Raji (cell line): ENCODE measurements around the gene GPR183.

Source experiments
- POLR2A ChIP-seq: IDR thresholded peaks from 2 replicates; pipeline ENCODE4 v1.6.1; 2011; ENCODE audit warnings: low read depth, low read length, control low read depth; ENCODE audit not compliant: insufficient read depth

The GPR183 gene

GRCh38 chr13:99307247-99307646 lies at the start of gene GPR183:
TSS of gene GPR183 (minus strand) at chr13:99307399. CDS start at chr13:99296145, 11,254 bp downstream.
- no peak for TF ChIP-seq POLR2A

GRCh38 chr13:99356262-99357091 lies 49.3 kb upstream of the GPR183 start:
- TF ChIP-seq POLR2A: no peak

GRCh38 chr13:99356012-99356261 lies 48.7 kb upstream of the GPR183 start:
- no peak for TF ChIP-seq POLR2A

- no peak for TF ChIP-seq POLR2A
These were observed 48.2 kb upstream of the GPR183 start for GRCh38 chr13:99355267-99356011.

- no peak for TF ChIP-seq POLR2A
These were observed 47.3 kb upstream of the GPR183 start for GRCh38 chr13:99354371-99354951.

GRCh38 chr13:99353836-99354235 lies 46.6 kb upstream of the GPR183 start:
- TF ChIP-seq POLR2A: no peak

GRCh38 chr13:99353246-99353600 lies 46.0 kb upstream of the GPR183 start:
- no peak for TF ChIP-seq POLR2A

- TF ChIP-seq POLR2A: no peak
These were observed 45.4 kb upstream of the GPR183 start for GRCh38 chr13:99352351-99353245.

- no peak for TF ChIP-seq POLR2A
These were observed 44.6 kb upstream of the GPR183 start for GRCh38 chr13:99351772-99352171.

- TF ChIP-seq POLR2A: no peak
These were observed 43.0 kb upstream of the GPR183 start for GRCh38 chr13:99350191-99350590.

GRCh38 chr13:99347911-99348451 lies 40.8 kb upstream of the GPR183 start:
- TF ChIP-seq POLR2A: no peak

- TF ChIP-seq POLR2A: no peak
These were observed 40.2 kb upstream of the GPR183 start for GRCh38 chr13:99347335-99347878.

- TF ChIP-seq POLR2A: no peak
These were observed 39.3 kb upstream of the GPR183 start for GRCh38 chr13:99346335-99347042.

GRCh38 chr13:99345345-99345744 lies 38.1 kb upstream of the GPR183 start:
- no peak for TF ChIP-seq POLR2A

- TF ChIP-seq POLR2A: no peak
These were observed 37.5 kb upstream of the GPR183 start for GRCh38 chr13:99344610-99345208.
